WTC11 (cell line): ENCODE results near the gene TLX2. TPM values are rescaled to one million over a fixed set of nuclear protein-coding genes. Genes with fewer than 3 reads are reported as not detected.

Experiments
- CREB1 ChIP-seq: sonication (generic); formaldehyde crosslinking; IDR thresholded peaks from 2 replicates; pipeline ENCODE4 v1.8.0; 2023; ENCODE audit warnings: mild to moderate bottlenecking, missing genetic modification reagents
- FOXK1 ChIP-seq: sonication (generic); formaldehyde crosslinking; IDR thresholded peaks from 2 replicates; pipeline ENCODE4 v1.8.0; 2022; ENCODE audit warnings: mild to moderate bottlenecking, moderate library complexity, missing genetic modification reagents
- FOXP1 ChIP-seq: sonication (generic); formaldehyde crosslinking; IDR thresholded peaks from 2 replicates; pipeline ENCODE4 v1.8.0; 2022; ENCODE audit warnings: missing genetic modification reagents, mild to moderate bottlenecking, moderate library complexity, borderline replicate concordance
- JUN ChIP-seq: sonication (generic); formaldehyde crosslinking; IDR thresholded peaks from 2 replicates; pipeline ENCODE4 v1.8.0; 2023; ENCODE audit warnings: mild to moderate bottlenecking, missing genetic modification reagents
- KAT7 ChIP-seq: sonication (generic); formaldehyde crosslinking; IDR thresholded peaks from 2 replicates; pipeline ENCODE4 v1.8.1; 2023; ENCODE audit warnings: missing genetic modification reagents, mild to moderate bottlenecking, borderline replicate concordance
- MYBL2 ChIP-seq: sonication (generic); formaldehyde crosslinking; IDR thresholded peaks from 2 replicates; pipeline ENCODE4 v1.8.1; 2023; ENCODE audit warnings: mild to moderate bottlenecking, moderate library complexity, missing genetic modification reagents
- NFATC4 ChIP-seq: fragments of 250-450 bp; sonication (Bioruptor Pico); IDR thresholded peaks from 2 replicates; pipeline ENCODE4 v1.9.0; 2021; ENCODE audit warnings: mild to moderate bottlenecking
- NFE2L1 ChIP-seq: sonication (generic); formaldehyde crosslinking; IDR thresholded peaks from 2 replicates; pipeline ENCODE4 v1.8.1; 2023; ENCODE audit warnings: missing genetic modification reagents
- NFYB ChIP-seq: sonication (generic); formaldehyde crosslinking; conservative IDR thresholded peaks from 2 replicates; pipeline ENCODE4 v1.8.0; 2022; ENCODE audit warnings: low read depth, missing genetic modification reagents
- NR1H2 ChIP-seq: sonication (generic); formaldehyde crosslinking; IDR thresholded peaks from 2 replicates; pipeline ENCODE4 v1.9.0; 2021; ENCODE audit warnings: mild to moderate bottlenecking, moderate library complexity, missing genetic modification reagents
- NR3C1 ChIP-seq: sonication (generic); formaldehyde crosslinking; conservative IDR thresholded peaks from 2 replicates; pipeline ENCODE4 v1.8.1; 2023; ENCODE audit warnings: low read depth, mild to moderate bottlenecking, missing genetic modification reagents
- PRRX2 ChIP-seq: fragments of 250-450 bp; sonication (Bioruptor Pico); IDR thresholded peaks from 2 replicates; pipeline ENCODE4 v1.8.0; 2021; ENCODE audit warnings: mild to moderate bottlenecking
- SOX15 ChIP-seq: fragments of 250-450 bp; sonication (Bioruptor Pico); IDR thresholded peaks from 2 replicates; pipeline ENCODE4 v1.9.0; 2021; ENCODE audit warnings: mild to moderate bottlenecking
- SP1 ChIP-seq: sonication (generic); formaldehyde crosslinking; conservative IDR thresholded peaks from 2 replicates; pipeline ENCODE4 v1.8.1; 2022; ENCODE audit warnings: missing genetic modification reagents
- TEAD1 ChIP-seq: sonication (generic); formaldehyde crosslinking; IDR thresholded peaks from 2 replicates; pipeline ENCODE4 v1.8.0; 2022; ENCODE audit warnings: mild to moderate bottlenecking, missing genetic modification reagents
- TP53 ChIP-seq: sonication (generic); formaldehyde crosslinking; IDR thresholded peaks from 2 replicates; pipeline ENCODE4 v1.8.1; 2023; ENCODE audit warnings: mild to moderate bottlenecking, missing genetic modification reagents
- ZNF121 ChIP-seq: sonication (generic); formaldehyde crosslinking; IDR thresholded peaks from 2 replicates; pipeline ENCODE4 v1.8.0; 2023; ENCODE audit warnings: missing genetic modification reagents
- ZNF219 ChIP-seq: sonication (generic); formaldehyde crosslinking; IDR thresholded peaks from 2 replicates; pipeline ENCODE4 v1.8.0; 2023; ENCODE audit warnings: missing genetic modification reagents, mild to moderate bottlenecking, borderline replicate concordance
- total RNA-seq: library from RNA; stranded (reverse); gene quantifications from 3 replicates; pipeline ENCODE4 v1.2.3, GENCODE V29; 2021
- TF ChIP-seq, protein P1 (sequence below): sonication (generic); formaldehyde crosslinking; IDR thresholded peaks from 2 replicates; pipeline ENCODE4 v1.8.0; 2023; ENCODE audit warnings: missing genetic modification reagents, mild to moderate bottlenecking, borderline replicate concordance
- TF ChIP-seq, protein P2 (sequence below): sonication (generic); formaldehyde crosslinking; IDR thresholded peaks from 2 replicates; pipeline ENCODE4 v1.8.0; 2022; ENCODE audit warnings: mild to moderate bottlenecking, missing genetic modification reagents
- TF ChIP-seq, protein P3 (sequence below): sonication (generic); formaldehyde crosslinking; IDR thresholded peaks from 2 replicates; pipeline ENCODE4 v1.8.1; 2022; ENCODE audit warnings: low read depth, mild to moderate bottlenecking, moderate library complexity, missing genetic modification reagents, borderline replicate concordance
- TF ChIP-seq, protein P4 (sequence below): fragments of 200-600 bp; IDR thresholded peaks from 2 replicates; pipeline ENCODE4 v1.8.0; 2022; ENCODE audit warnings: antibody characterized with exemption

TLX2 gene
- total RNA-seq, 1 experiment from 2014 or later, result 0.26 TPM

DNA sequence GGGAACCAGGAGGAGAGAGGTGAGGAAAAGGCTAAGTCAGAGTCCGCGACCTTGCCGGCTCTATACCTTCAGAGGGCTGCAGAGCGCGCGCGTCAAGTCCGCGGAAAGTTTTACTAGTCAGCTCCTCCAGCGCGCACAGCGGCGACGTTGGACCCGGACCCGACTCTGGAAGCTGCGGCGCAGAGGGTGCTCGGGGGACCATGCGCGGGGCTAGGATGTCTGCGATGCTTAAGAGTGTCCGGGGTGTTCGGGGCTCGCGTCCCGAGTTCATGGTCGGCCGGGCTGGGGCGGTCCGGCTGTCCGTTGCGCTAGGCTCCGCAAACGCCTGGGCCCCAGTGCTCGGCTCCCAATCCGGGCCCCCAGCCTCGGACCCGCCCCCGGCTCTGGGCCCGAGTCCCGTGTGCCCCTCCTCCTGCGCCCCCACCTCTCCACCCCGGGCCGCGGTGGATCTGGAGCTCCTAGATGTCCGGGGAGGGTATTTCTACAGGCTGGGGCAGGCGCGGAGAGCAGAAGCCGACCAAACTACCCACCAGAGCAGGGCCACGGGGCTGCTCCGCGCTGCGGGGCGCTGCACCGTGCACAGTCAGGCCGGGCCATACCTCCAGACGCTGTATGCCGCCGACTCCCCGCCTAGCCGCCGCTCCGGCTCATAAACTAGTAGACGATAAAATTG is 14.8 kb upstream of the TLX2 start, which contains the start of gene LBX2 (continued):
- TF ChIP-seq, protein P1, sequence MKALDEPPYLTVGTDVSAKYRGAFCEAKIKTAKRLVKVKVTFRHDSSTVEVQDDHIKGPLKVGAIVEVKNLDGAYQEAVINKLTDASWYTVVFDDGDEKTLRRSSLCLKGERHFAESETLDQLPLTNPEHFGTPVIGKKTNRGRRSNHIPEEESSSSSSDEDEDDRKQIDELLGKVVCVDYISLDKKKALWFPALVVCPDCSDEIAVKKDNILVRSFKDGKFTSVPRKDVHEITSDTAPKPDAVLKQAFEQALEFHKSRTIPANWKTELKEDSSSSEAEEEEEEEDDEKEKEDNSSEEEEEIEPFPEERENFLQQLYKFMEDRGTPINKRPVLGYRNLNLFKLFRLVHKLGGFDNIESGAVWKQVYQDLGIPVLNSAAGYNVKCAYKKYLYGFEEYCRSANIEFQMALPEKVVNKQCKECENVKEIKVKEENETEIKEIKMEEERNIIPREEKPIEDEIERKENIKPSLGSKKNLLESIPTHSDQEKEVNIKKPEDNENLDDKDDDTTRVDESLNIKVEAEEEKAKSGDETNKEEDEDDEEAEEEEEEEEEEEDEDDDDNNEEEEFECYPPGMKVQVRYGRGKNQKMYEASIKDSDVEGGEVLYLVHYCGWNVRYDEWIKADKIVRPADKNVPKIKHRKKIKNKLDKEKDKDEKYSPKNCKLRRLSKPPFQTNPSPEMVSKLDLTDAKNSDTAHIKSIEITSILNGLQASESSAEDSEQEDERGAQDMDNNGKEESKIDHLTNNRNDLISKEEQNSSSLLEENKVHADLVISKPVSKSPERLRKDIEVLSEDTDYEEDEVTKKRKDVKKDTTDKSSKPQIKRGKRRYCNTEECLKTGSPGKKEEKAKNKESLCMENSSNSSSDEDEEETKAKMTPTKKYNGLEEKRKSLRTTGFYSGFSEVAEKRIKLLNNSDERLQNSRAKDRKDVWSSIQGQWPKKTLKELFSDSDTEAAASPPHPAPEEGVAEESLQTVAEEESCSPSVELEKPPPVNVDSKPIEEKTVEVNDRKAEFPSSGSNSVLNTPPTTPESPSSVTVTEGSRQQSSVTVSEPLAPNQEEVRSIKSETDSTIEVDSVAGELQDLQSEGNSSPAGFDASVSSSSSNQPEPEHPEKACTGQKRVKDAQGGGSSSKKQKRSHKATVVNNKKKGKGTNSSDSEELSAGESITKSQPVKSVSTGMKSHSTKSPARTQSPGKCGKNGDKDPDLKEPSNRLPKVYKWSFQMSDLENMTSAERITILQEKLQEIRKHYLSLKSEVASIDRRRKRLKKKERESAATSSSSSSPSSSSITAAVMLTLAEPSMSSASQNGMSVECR (CRISPR knock-in tag), result no peak
- TF ChIP-seq NR1H2 (CRISPR knock-in tag) (no peak), FOXK1 (0 out of 2 replicates have a peak, but pooled peaks have one; percentile 14), PRRX2 (no peak), ZNF219 (CRISPR knock-in tag) (no peak), ZNF121 (CRISPR knock-in tag) (peak; percentile 93), CREB1 (CRISPR knock-in tag) (no peak), NR3C1 (CRISPR knock-in tag) (no peak), NFYB (CRISPR knock-in tag) (no peak), NFE2L1 (CRISPR knock-in tag) (no peak), SP1 (CRISPR knock-in tag) (no peak), JUN (CRISPR knock-in tag) (no peak), TP53 (CRISPR knock-in tag) (0 out of 2 replicates have a peak, but pooled peaks have one; percentile 30), NFATC4 (no peak), MYBL2 (CRISPR knock-in tag) (peak; percentile 14; the same call in 1 of the 2 replicates), TEAD1 (CRISPR knock-in tag) (no peak), KAT7 (CRISPR knock-in tag) (no peak), FOXP1 (CRISPR knock-in tag) (peak; percentile 52; the same call in 1 of the 2 replicates), SOX15 (CRISPR knock-in tag) (no peak)
- TF ChIP-seq, protein P2, sequence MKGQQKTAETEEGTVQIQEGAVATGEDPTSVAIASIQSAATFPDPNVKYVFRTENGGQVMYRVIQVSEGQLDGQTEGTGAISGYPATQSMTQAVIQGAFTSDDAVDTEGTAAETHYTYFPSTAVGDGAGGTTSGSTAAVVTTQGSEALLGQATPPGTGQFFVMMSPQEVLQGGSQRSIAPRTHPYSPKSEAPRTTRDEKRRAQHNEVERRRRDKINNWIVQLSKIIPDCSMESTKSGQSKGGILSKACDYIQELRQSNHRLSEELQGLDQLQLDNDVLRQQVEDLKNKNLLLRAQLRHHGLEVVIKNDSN (CRISPR knock-in tag), result no peak
- TF ChIP-seq, protein P3, sequence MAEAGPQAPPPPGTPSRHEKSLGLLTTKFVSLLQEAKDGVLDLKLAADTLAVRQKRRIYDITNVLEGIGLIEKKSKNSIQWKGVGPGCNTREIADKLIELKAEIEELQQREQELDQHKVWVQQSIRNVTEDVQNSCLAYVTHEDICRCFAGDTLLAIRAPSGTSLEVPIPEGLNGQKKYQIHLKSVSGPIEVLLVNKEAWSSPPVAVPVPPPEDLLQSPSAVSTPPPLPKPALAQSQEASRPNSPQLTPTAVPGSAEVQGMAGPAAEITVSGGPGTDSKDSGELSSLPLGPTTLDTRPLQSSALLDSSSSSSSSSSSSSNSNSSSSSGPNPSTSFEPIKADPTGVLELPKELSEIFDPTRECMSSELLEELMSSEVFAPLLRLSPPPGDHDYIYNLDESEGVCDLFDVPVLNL (CRISPR knock-in tag), result no peak
- TF ChIP-seq, protein P4, sequence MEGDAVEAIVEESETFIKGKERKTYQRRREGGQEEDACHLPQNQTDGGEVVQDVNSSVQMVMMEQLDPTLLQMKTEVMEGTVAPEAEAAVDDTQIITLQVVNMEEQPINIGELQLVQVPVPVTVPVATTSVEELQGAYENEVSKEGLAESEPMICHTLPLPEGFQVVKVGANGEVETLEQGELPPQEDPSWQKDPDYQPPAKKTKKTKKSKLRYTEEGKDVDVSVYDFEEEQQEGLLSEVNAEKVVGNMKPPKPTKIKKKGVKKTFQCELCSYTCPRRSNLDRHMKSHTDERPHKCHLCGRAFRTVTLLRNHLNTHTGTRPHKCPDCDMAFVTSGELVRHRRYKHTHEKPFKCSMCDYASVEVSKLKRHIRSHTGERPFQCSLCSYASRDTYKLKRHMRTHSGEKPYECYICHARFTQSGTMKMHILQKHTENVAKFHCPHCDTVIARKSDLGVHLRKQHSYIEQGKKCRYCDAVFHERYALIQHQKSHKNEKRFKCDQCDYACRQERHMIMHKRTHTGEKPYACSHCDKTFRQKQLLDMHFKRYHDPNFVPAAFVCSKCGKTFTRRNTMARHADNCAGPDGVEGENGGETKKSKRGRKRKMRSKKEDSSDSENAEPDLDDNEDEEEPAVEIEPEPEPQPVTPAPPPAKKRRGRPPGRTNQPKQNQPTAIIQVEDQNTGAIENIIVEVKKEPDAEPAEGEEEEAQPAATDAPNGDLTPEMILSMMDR, result no peak
